Gastroesophageal sphincter (tissue), 3 donors: ENCODE measurements around the gene RARRES2.
"Not testable (repeated sequence)": the region's sequence is repeated elsewhere in the genome, so short reads cannot be mapped to it uniquely, and the experiment has no call there.

Experiments used
- EP300 ChIP-seq: sonication (generic); formaldehyde crosslinking; IDR thresholded peaks from one replicate; pipeline ENCODE4 v1.6.1; 2017; ENCODE audit warnings: antibody characterized with exemption, mild to moderate bottlenecking
- POLR2A ChIP-seq, 2 donors: fragments of 450-650 bp; IDR thresholded peaks; one replicate each; pipeline ENCODE4 v1.6.1; 2017; ENCODE audit warnings: antibody characterized with exemption in 2 of 2, mild to moderate bottlenecking in 2 of 2, moderate library complexity in 1 of 2
- POLR2AphosphoS5 ChIP-seq: sonication (generic); formaldehyde crosslinking; IDR thresholded peaks from one replicate; pipeline ENCODE4 v1.6.1; 2017; ENCODE audit warnings: antibody characterized with exemption
- TF ChIP-seq, protein P1 (sequence below), 4 experiments: fragments of 200-600 bp in 2 of 4; fragments of 450-650 bp in 2 of 4; sonication (generic) in 1 of 4; IDR thresholded peaks; one replicate each; pipeline ENCODE4 v1.5.1; 2017 to 2019; ENCODE audit warnings: antibody characterized with exemption in 4 of 4, mild to moderate bottlenecking in 2 of 4, moderate library complexity in 2 of 4

DNA sequence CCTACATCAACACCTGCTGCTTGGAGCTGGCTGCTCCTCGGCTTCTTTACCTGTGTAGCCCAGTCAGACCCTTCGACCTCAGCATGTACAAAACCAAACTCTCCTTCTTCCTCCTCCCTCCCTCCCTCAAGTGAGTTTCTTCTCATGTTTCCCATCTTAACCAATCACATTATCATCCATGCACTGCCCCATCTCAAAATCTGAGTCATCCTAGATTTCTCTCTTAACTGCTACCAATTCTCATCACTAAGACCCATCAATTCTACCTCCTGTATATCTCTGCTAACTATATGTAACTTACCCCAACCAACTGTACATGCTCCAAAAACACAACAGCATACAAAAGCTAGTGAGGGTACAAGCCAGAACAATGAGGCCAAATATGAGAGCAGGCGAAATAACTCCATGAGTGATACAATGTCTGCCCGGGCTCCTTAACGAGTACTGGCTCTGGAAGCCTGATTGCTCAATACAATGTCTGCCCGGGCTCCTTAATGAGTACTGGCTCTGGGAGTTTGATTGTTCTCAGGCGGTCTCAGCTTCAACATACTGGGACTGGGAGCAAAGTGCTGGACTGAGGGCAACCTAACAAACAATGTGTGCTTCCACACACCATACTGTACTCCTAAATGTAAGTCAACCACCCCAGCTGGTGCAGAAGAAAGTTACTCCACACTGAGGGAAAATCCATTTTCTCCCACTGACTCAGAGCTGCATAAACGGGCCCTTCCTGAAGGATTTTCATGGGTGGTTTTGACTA lies 36.8 kb downstream of the RARRES2 start:
- TF ChIP-seq POLR2A (IDR thresholded peaks at IDR 0.05); POLR2AphosphoS5; EP300: not testable (repeated sequence)
- TF ChIP-seq, protein P1, sequence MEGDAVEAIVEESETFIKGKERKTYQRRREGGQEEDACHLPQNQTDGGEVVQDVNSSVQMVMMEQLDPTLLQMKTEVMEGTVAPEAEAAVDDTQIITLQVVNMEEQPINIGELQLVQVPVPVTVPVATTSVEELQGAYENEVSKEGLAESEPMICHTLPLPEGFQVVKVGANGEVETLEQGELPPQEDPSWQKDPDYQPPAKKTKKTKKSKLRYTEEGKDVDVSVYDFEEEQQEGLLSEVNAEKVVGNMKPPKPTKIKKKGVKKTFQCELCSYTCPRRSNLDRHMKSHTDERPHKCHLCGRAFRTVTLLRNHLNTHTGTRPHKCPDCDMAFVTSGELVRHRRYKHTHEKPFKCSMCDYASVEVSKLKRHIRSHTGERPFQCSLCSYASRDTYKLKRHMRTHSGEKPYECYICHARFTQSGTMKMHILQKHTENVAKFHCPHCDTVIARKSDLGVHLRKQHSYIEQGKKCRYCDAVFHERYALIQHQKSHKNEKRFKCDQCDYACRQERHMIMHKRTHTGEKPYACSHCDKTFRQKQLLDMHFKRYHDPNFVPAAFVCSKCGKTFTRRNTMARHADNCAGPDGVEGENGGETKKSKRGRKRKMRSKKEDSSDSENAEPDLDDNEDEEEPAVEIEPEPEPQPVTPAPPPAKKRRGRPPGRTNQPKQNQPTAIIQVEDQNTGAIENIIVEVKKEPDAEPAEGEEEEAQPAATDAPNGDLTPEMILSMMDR (IDR thresholded peaks at IDR 0.05), result not testable (repeated sequence)
